Uterus (tissue), 2 donors: ENCODE measurements around the gene GJA8.
"Not testable (repeated sequence)": the region's sequence is repeated elsewhere in the genome, so short reads cannot be mapped to it uniquely, and the experiment has no call there.

ENCODE experiments used
- POLR2A ChIP-seq, 2 donors: fragments of 450-650 bp; IDR thresholded peaks; one replicate each; pipeline ENCODE4 v1.6.1; 2016; ENCODE audit warnings: antibody characterized with exemption in 2 of 2, mild to moderate bottlenecking in 1 of 2, moderate library complexity in 1 of 2
- TF ChIP-seq, protein P1 (sequence below), 4 experiments: fragments of 200-600 bp in 2 of 4; fragments of 450-650 bp in 2 of 4; sonication (generic) in 2 of 4; IDR thresholded peaks; one replicate each; pipeline ENCODE4 v1.5.1; 2016 to 2019; ENCODE audit warnings: antibody characterized with exemption in 4 of 4, mild to moderate bottlenecking in 2 of 4, moderate library complexity in 1 of 4

DNA sequence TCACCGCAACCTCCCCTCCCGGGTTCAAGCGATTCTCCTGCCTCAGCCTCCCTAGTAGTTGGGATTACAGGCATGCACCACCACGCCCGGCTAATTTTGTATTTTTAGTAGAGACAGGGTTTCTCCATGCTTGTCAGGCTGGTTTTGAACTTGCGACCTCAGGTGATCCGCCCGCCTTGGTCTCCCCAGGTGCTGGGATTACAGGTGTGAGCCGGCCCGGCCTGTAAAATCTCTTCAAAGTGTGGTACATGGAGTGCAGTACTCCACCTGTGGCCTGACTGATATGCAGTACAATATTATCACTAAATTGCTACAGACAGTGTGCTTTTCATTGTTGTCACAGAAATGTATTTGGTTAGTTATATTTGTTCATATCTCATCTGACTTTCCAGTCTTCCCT is 25.1 kb downstream of the GJA8 start:
- TF ChIP-seq, protein P1, sequence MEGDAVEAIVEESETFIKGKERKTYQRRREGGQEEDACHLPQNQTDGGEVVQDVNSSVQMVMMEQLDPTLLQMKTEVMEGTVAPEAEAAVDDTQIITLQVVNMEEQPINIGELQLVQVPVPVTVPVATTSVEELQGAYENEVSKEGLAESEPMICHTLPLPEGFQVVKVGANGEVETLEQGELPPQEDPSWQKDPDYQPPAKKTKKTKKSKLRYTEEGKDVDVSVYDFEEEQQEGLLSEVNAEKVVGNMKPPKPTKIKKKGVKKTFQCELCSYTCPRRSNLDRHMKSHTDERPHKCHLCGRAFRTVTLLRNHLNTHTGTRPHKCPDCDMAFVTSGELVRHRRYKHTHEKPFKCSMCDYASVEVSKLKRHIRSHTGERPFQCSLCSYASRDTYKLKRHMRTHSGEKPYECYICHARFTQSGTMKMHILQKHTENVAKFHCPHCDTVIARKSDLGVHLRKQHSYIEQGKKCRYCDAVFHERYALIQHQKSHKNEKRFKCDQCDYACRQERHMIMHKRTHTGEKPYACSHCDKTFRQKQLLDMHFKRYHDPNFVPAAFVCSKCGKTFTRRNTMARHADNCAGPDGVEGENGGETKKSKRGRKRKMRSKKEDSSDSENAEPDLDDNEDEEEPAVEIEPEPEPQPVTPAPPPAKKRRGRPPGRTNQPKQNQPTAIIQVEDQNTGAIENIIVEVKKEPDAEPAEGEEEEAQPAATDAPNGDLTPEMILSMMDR (IDR thresholded peaks at IDR 0.05) = not testable (repeated sequence)
- TF ChIP-seq POLR2A (IDR thresholded peaks at IDR 0.05) = not testable (repeated sequence)
